Ureter (tissue), 1 donor: Measurements from ENCODE around the gene SASH1. TPM values are rescaled to one million over a fixed set of nuclear protein-coding genes. Genes with fewer than 3 reads are reported as not detected.

Source experiments
- DNase-seq: peaks from one replicate; pipeline ENCODE4 v3.0.0-alpha.2; 2020; ENCODE audit warnings: low spot score
- total RNA-seq: library from RNA; stranded (reverse); gene quantifications from one replicate; pipeline ENCODE4 v1.2.4, GENCODE V29; 2023
- donor health status: DM: yes; HTN: yes; CAD: no.

The SASH1 gene
- total RNA-seq, 1 donor from 2014 or later = 97.2 TPM

DNA sequence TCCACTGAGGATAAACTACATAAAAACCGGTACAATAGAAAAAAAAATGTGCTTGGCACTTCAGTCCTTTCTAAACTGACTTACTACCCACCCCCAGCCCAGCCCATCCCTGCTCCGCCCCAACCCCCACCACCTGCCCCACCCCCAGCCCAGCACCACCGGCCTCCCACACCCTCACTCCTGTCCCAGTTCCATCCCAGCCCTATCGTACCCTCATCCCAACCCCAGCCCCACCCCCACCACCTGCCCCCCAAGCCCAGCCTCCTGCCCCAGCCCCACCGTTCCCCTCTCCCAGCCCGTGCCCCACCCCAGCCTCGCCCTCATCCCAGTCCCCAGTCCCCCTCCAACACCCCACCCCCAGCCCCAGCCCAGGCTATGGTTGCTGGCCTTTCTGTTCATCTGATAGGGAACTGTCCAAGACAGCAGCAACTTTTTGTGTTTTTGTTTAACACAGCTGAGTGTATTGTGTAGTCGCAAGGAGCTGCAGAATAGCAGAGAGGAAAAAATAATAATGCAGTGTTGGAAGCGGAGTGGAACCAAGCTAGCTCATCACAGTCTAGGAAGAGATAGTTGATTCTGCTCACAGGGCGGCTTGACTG lies 61.9 kb downstream of the SASH1 start:
- no peak for DNase-seq

DNA sequence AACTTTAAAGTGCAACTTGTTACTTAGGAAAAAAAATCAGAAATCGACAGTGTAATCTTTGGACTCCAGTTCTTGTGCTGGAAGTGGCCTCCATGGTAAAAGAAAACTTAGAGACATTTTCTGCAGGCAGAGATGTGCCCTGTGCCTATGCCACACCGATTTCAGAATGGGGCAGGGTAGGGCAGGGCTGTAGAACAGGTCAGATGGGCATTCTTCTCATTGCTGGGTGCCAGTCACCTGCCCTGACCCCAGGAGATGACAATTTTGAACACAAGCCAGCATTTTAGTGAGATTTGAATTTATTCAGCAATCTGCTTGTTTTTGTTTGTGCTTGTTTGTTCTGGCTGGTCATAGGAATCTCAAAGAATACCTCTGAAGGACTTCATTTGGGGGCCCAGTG lies 63.3 kb downstream of the SASH1 start:
- no peak for DNase-seq

DNA sequence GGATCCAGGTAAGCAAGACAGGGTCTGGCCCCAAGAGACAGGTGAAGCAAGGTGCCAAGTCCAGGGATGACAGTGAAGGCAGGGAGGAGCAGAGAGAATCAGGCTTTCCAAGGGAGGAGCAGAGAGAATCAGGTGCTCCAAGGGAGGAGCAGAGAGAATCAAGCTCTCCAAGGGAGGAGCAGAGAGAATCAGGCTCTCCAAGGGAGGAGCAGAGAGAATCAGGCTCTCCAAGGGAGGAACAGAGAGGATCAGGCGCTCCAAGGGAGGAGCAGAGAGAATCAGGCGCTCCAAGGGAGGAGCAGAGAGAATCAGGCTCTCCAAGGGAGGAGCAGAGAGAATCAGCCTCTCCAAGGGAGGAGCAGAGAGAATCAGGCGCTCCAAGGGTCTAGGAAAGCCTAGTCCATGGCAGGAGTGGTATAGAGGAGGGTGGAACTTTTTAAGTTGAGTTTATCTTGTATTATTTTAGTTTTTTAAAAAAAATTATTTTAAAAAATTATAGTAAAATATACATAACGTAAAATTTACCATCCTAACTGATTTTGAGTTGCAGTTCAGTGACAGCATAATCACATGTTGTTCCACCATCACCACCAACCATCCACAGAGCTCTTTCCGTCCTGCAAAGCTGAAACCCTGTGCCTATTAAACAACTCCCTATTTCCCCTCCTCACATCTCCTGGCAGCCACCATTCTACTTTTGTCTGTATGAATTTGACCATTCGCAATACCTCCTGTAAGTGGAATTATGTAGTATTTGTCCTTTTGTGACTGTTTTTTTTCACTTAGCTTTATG lies 64.1 kb downstream of the SASH1 start:
- no peak for DNase-seq

DNA sequence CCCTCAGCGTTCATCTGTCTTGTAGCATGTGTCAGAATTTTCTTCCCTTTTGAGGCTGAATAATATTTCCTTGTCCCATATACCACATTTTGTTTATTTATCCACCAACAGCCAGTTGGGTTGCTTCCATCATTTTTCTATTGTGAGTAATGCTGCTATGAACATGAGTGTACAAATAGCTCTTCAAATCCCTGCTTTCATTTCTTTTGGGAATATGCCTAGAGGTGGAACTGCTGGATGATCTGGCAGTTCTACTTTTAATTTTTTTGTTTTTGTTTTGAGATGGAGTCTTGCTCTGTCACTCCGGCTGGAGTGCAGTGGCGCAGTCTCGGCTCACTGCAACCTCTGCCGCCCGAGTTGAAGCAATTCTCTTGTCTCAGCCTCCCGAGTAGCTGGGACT lies 64.7 kb downstream of the SASH1 start:
- DNase-seq = no peak

DNA sequence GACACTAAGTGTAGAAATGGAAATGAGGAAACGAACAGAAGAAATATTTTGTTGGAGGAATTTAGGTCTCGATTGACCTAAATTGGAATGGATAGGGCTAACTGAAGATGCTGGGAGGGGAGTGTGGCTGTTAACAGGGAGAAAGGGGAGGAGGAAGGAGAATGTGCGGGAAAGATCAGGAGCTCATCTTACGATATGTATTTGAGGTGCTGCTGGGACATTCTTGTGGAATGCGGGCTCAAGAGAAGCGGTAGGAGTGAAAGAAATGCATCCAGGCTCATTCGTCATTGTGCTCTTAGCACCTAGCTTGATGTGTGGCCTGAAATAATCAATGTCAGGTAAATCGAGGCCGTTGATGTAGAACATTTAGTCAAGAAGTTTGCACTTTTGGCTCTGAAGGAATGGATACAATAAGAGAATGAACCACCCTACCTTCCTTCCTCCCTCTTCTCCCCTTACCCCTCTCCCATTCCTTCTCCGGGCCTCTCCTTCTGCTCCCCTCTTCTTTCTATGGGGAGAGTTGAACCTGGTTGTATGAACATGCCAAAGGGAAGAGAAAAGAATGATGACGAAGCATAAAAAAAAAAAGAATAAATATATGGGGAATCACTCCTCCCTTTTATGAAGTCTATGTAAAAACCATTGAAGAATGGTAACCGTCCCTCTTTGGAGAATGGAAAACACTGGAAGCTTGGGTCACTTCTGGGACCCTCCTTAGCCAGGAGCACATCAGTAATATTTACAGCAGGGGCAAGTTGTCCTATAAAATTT lies 70.9 kb downstream of the SASH1 start:
- DNase-seq = no peak

DNA sequence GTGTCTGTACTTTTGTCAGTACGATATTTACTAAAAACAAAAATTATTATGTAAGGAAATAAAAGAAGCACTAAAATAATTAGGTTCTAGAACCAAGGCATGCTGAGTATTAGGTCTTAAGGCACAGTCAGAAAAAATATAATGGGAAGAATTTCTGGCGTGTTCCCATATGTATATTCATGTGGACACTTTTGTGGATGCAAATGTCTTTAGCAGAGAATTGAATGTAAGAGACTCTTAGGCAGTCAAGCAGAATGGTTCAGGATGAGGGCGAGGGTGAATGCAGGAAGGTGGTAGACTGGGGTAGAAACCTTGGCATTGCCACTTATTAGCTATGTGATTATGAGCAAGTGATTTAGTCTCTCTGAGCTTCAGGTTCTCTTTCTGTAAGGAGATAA lies 71.5 kb downstream of the SASH1 start:
- no peak for DNase-seq

DNA sequence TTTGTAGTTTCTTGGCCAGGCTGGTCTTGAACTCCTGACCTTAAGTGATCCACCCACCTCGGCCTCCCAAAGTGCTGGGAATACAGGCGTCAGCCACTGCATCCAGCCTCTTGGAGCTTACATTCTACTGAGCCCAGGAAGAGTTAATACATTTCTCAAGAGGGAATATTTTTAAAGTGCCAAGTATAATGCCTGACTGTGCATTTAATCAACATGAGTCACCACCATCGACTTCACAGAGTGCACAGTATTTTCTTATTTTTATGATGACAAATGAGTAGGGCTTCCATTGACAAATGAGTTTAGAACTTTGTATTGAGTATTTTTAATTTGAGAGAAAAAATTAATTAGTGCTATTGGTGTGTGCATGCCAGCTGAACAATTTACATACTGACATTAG lies 72.2 kb downstream of the SASH1 start:
- DNase-seq = no peak

DNA sequence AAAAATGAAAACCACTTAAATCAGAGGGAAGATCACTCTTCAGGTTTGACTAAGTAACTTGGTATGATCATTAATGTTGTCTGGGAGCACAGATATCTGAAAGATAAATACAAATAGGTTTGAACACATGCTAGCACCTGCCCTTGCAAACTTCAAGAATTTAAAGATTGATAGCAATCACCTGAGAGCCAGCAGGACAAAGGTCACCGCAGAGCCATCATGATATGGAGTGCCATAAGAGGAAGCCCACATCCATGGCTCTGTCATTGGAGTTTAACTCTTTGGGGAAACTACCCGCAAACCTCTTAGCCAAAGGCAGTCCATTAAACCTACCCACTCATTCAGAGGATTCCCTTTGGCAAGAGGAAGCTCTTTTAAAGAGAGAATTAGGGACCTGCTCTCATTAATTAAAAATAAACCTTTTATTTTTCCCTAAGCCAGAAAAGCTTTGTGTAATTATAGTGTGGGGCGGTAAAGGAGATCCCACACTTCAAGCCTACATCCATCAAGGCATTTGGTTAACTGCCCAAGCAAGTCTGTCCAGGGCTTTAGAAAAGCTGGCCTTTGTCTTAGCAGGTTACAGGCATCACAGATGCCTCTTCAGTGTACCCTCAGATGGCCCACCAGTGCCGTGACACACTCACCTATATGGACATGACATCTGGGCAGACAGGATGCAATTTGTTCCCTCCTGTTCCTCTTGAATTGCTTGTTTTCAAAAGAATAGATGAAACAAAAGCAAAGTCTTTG lies 73.0 kb downstream of the SASH1 start:
- no peak for DNase-seq

DNA sequence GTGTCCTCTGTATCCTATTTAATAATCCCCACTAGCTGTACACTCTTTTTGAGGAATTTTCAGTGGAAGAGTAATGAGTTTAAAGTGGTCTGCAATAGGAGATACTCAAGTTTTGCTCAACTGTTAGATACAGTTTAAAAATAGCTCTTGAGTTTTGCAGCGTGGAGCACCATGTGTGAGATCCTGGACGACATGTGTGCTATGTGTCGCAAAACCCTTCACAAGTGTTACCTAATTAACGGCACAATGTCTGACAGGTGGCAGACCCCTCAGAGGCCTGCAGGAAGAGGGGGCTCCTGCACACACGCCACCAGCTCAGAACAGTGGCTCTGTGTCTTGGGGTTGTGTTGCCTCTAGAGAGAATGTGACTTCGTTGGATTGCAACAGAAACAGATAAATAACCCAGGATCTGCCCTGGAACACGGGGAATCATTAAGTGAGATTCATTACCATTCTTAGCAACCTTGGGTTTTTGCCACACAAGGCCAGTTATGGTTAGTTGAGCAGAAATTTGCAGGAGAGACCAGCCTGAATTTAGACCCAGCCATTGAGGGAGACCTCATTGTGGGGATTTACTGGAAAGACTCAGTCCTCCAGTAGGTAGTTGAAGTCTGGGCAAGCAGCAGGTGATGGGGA lies 73.8 kb downstream of the SASH1 start:
- DNase-seq = no peak

DNA sequence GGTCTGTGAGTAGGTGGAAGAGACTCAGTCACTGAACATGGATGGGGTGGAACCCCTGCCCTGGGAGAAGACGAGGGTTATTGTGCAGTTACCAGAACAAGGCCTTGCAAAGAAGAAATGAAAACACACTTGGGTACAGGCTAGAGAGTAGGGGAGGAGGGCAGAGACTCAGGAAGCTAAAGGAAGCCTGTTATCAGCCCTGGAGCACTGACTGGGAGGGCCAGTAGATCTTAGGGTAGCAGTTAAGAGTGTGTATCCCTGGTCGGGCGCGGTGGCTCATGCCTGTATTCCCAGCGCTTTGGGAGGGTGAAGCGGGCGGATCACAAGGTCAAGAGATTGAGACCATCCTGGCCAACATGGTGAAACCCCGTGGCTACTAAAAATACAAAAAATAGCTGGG lies 74.4 kb downstream of the SASH1 start:
- no peak for DNase-seq

DNA sequence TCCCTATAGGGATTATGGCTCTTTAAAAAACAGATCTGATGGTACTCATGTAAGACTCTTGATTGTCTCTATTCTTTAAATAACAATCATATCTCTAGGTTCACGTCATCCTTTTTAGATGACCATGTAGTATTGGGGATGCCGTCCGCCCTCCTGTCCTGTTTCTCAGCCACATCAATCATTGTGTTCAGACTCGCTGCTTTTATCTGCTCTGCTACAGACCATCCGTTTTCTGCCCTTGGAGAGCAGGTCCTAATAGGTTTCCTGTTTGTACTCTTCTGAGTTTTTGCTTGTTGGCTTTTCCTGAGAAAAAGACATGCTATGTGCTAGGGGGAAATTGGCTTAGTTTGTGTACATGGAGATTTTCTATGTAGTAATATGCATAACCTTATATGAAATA lies 76.8 kb downstream of the SASH1 start:
- DNase-seq = no peak

DNA sequence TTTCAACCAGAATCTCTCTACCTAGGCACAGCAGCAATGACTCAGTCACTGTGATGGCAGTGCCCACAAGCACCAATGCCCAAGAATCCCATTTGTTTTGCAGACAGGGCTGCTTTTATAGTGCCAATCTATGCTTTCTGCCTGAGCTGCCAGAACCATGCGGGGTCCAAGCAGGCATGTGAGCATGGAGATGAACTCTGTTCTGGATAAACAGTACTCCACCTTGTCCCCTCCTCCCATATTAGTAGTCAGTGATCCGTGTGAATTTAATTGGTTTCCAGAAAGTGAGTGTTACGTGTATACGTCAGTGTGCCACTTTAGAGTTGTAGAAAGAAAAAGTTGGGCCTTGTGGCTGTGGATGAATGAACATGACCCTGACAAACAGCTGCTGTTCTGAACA lies 79.4 kb downstream of the SASH1 start:
- DNase-seq = no peak

DNA sequence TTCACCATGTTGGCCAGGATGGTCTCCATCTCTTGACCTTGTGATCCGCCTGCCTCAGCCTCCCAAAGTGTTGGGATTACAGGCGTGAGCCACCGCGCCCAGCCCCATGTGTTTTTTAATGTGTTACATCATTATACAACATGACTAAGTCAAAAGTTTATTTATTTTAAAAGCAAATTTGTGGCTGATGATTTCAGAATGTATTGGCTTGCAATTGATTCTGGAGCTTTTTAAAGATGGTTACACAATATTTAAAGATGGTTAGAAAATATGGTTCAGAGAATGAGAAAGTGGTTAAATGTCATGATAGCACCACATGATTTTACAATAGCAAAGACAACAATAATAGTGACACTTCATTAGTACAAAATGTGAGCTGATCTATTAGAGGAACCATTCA lies 80.5 kb downstream of the SASH1 start:
- DNase-seq = no peak

DNA sequence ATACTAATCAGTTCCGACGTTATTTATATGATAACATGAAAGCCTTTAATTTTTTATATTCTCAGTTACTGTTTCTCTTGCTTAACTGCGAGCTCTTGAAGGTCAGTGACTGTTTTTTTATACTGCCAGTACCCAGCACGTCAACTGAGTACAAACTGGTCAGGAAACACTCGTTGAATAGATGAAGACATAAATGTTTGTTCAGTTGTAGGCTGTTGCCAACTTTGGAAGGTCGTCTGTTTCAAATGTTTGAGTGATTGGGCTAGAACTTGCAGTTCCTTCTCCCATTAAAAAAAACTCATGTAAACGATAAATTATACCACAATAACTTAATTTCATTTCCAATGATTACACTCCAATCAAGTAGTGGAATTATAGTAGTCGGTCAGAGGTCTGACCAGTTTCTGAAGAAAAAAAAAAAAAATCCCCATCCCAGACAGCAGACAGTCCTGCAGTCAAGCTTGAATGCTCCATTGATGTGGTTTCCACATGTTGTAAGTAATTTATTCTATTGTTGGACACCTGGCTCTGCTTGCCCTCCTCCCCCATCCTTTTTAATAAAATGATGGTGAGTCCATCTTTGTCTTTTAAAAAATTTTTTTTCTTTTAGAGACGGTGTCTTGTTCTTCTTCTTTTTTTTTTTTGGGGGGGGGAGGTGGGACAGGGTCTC lies 81.1 kb downstream of the SASH1 start:
- no peak for DNase-seq

DNA sequence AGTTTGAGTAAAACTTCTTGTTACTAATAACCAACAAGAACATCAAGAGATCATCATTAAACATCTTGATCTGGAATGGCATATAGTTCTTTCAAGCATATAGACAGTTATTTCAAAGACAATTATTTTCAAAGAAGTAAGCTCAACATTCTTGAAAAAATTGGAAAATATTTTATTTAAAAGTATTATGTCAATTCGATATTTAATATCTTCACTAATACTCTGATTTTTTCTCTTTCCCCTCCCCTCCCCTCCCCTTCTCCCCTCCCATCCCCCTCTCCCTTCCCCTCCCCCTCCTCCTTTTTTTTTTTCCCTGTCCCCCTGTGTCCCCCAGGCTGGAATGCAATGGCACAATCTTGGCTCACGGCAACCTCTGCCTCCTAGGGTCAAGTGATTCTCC lies 82.8 kb downstream of the SASH1 start:
- DNase-seq = no peak

DNA sequence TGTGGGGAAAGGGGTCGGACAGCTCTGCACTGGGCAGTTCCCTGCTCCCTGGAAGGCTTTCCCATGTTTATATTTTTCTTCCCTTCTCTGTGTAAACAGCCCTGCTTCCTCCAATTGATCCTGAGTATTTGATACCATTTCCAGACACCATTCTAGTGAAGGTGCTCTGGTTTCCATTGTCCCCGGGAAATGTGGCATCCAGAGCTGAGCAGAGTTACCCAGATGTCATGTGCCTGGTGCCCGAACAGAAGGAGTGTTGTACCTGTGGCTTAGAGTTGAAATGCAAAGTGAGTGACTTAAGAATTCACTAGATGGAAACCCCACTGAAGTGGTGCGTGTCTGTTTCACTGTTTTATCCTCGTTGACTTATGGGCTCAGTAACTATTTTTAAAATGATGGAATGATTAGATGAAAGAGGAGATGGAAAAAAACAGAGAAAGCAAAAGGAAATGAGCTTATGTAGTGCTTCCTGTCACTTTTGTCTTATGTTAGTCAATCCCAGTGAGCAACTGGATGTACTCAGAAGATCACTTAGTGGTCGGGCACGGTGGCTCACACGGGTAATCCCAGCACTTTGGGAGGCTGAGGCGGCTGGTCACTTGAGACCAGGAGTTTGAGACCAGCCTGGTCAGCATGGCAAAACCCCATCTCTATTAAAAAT lies 83.8 kb downstream of the SASH1 start:
- no peak for DNase-seq

DNA sequence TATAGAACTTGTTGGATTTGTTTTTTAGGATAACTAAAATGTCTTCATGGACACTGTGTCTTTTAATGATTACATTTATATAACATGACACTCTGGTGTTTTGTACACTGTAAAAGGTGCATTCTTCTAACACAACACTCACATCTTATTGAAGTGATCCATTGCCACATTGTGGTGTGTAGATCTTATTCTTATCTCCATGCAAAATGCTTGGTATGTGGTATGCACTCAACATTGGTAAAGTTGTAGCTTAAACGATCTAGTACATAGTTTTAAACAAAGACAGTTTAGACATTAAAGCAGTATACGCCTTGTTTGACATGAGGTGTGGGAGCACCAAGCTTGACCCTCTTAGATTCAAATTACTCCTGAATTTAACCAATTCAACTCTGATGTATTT lies 84.7 kb downstream of the SASH1 start:
- DNase-seq = no peak

DNA sequence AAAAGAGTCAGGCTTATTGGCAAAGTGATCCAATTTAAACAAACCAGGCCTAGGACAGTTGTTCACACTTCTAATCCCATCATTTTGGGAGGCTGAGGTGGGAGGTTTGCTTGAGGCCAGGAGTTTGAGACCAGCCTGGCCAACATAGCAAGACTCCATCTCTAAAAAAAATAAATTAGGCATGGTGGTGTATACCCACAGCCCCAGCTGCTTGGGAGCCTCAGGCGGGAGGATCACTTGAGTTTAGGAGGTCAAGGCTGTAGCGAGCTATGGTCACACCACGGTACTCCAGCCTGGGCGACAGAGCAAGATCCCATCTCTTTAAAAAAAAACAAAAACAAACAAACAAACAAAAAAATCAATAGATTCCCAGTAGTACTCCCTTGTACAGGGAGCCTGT lies 86.8 kb downstream of the SASH1 start:
- DNase-seq = no peak

DNA sequence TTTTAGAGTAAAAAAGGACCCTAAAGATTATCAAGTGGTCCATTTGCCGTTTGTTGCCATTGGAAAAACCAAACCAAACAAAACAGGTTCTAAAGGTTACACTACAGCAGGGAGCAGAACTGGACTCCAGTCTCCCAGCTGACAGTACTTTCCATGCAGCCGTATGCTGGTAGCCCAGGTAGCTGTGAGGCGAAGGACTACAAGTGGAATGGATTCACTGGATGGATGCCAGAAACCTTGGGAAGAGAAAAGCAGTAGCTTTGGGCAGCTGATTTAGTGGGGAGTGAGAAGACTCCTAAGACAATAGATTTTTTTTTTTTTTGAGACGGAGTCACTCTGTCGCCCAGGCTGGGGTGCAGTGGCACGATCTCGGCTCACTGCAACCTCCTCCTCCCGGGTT lies 88.3 kb downstream of the SASH1 start:
- DNase-seq = no peak

DNA sequence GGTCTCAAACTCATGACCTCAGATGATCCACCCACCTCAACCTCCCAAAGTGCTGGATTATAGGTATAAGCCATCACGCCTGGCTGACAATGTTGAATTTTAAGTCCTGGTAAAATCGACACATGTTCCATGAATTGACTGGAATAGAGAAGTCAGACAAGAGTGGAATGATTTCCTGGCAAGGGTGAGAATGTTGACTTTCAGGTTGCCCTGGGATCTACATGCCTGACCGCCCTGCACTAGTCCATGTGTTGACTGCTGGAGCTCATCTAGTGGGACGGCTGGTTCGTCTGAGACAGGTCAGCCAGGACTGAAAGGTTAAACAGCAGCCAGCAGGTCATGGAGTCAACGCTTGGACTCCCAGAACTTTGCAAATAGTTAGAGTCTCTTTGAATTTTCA lies 88.8 kb downstream of the SASH1 start:
- no peak for DNase-seq

DNA sequence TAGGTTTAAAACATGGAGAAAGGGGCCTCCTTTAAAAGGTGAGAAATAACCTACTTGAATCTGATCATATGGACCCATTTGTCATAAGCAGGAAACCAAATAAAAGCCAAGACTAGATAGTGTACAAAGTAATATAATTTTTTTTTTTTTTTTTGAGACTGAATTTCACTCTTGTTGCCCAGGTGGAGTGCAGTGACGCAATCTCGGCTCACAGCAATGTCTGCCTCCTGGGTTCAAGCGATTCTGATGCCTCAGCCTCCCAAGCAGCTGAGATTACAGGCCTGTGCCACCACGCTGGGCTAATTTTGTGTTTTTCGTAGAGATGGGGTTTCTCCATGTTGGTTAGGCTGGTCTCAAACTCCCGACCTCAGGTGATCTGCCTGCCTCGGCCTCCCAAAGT lies 89.2 kb downstream of the SASH1 start:
- DNase-seq = no peak
